Keratinocyte (primary cell): ENCODE results near the gene ANKRD60. TPM values are rescaled to one million over a fixed set of nuclear protein-coding genes. Genes with fewer than 3 reads are reported as not detected.

Source experiments
- DNase-seq: peaks from one replicate; pipeline ENCODE4 v3.0.0-alpha.2; 2011; ENCODE audit warnings: low read depth, missing footprints, low spot score
- FAIRE-seq: peaks from 2 replicates; lab custom pipeline; 2011; peaks lifted over from hg19 to GRCh38; lab: Jason Lieb, UNC
- H2AFZ ChIP-seq: 2 replicates; pipeline ENCODE4 v1.6.0; 2012; ENCODE audit warnings: low read length, control low read depth, inconsistent platforms; ENCODE audit not compliant: control insufficient read depth
- H3K27ac ChIP-seq: 2 replicates; pipeline ENCODE4 v1.5.1; 2011; ENCODE audit warnings: low read length; ENCODE audit not compliant: control insufficient read depth, insufficient read depth
- H3K27me3 ChIP-seq: 3 replicates; pipeline ENCODE4 v1.6.0; 2011; ENCODE audit warnings: low read length; ENCODE audit not compliant: control insufficient read depth, insufficient read depth; ENCODE audit errors: extremely low read depth
- H3K36me3 ChIP-seq, 2 experiments: 2 replicates in 1 of 2; 3 replicates in 1 of 2; pipeline ENCODE4 v1.5.1; 2011; ENCODE audit warnings: low read length in 2 of 2, mild to moderate bottlenecking in 1 of 2; ENCODE audit not compliant: control insufficient read depth in 2 of 2, insufficient read depth in 2 of 2; ENCODE audit errors: extremely low read depth in 1 of 2
- H3K4me1 ChIP-seq: 3 replicates; pipeline ENCODE4 v1.5.1; 2011; ENCODE audit warnings: low read length; ENCODE audit not compliant: control insufficient read depth, insufficient read depth; ENCODE audit errors: extremely low read depth
- H3K4me2 ChIP-seq: 3 replicates; pipeline ENCODE4 v1.6.0; 2011; ENCODE audit warnings: low read depth, low read length; ENCODE audit not compliant: control insufficient read depth, insufficient read depth; ENCODE audit errors: extremely low read depth
- H3K4me3 ChIP-seq, 3 experiments: fragments of 200-600 bp in 1 of 3; sonication (generic) in 1 of 3; 2 replicates in 2 of 3; 3 replicates in 1 of 3; pipeline ENCODE4 v1.5.1; 2011 to 2016; ENCODE audit warnings: low read length in 3 of 3, mild to moderate bottlenecking in 3 of 3, control low read depth in 2 of 3, inconsistent platforms in 1 of 3, low read depth in 1 of 3, mixed read lengths in 1 of 3, mixed run types in 1 of 3, moderate library complexity in 1 of 3; ENCODE audit not compliant: control insufficient read depth in 2 of 3, insufficient read depth in 2 of 3; ENCODE audit errors: extremely low read depth in 1 of 3
- H3K79me2 ChIP-seq: 2 replicates; pipeline ENCODE4 v1.6.0; 2012; ENCODE audit warnings: low read length; ENCODE audit not compliant: control insufficient read depth, insufficient read depth
- H3K9ac ChIP-seq: 3 replicates; pipeline ENCODE4 v1.6.0; 2011; ENCODE audit warnings: low read length; ENCODE audit not compliant: control insufficient read depth, insufficient read depth; ENCODE audit errors: extremely low read depth
- H3K9me1 ChIP-seq: 3 replicates; pipeline ENCODE4 v1.6.0; 2011; ENCODE audit warnings: low read length; ENCODE audit not compliant: control insufficient read depth, insufficient read depth; ENCODE audit errors: extremely low read depth
- H3K9me3 ChIP-seq: 2 replicates; pipeline ENCODE4 v1.5.1; 2012; ENCODE audit warnings: low read depth, low read length; ENCODE audit not compliant: control insufficient read depth
- H4K20me1 ChIP-seq: 3 replicates; pipeline ENCODE4 v1.6.0; 2011; ENCODE audit warnings: low read length; ENCODE audit not compliant: control insufficient read depth, insufficient read depth; ENCODE audit errors: extremely low read depth
- CTCF ChIP-seq, 3 experiments: IDR thresholded peaks in 1 of 3; conservative IDR thresholded peaks in 1 of 3; optimal IDR thresholded peaks in 1 of 3; 2 replicates in 2 of 3; 3 replicates in 1 of 3; pipeline versions ENCODE3 to v1.5.1; 2011; ENCODE audit warnings: low read length in 3 of 3, mild to moderate bottlenecking in 3 of 3, moderate library complexity in 2 of 3, control low read depth in 1 of 3, inconsistent platforms in 1 of 3; ENCODE audit not compliant: insufficient read depth in 2 of 3; ENCODE audit errors: extremely low read depth in 1 of 3
- EZH2 ChIP-seq: IDR thresholded peaks from one replicate; pipeline ENCODE4 v1.6.1; 2012; ENCODE audit warnings: inconsistent platforms, mild to moderate bottlenecking, low read length, moderate library complexity
- dilution Hi-C: fragments of 300-500 bp; cut with MboI; formaldehyde crosslinking; loops from one replicate; pipeline ENCODE4 v1.7.0; 2020; ENCODE audit warnings: low sequenced_read_pairs; ENCODE audit not compliant: extremely low pct_ligation_motif_present
- polyA plus RNA-seq, 5 experiments: library from polyadenylated mRNA; depleted of rRNA in 3 of 5; stranded (reverse) in 3 of 5; stranded (forward) in 1 of 5; unstranded in 1 of 5; fragments of >200 nt; gene quantifications; 1 replicate in 1 of 5; 2 replicates in 3 of 5; 3 replicates in 1 of 5; pipeline versions ENCODE4 v1.2.1 to v1.2.3, GENCODE V29; 2011 to 2012; ENCODE audit warnings: missing spikeins in 2 of 5, low read depth in 1 of 5, low replicate concordance in 1 of 5

Gene ANKRD60
- polyA plus RNA-seq, 1 donor (not counting 4 experiments of a cell fraction or from before 2014, with no cell fraction given), result not detected

GRCh38 chr20:58245181-58245891 lies 16.9 kb upstream of the ANKRD60 start:
- Histone ChIP-seq H2AFZ (no peak overlapping the region), H3K79me2 (no peaks in the 10 kb centered on the region), H3K9me3 (no peaks in the 10 kb centered on the region), H3K4me2 (no peak overlapping the region), H4K20me1 (no peaks in the 10 kb centered on the region), H3K4me1 (no peaks in the 10 kb centered on the region), H3K27me3 (no peaks in the 10 kb centered on the region), H3K9ac (no peak overlapping the region), H3K36me3 (peaks cover 22 to 34% of the 10 kb centered on the region in 2 experiments), H3K4me3 (no peak overlapping the region), H3K9me1 (no peaks in the 10 kb centered on the region), H3K27ac (no peak overlapping the region)
- dilution Hi-C loops, result no loop called here
- DNase-seq, result no peak
- TF ChIP-seq CTCF (optimal IDR thresholded peaks at IDR 0.05 in 1 of 3, IDR thresholded peaks at IDR 0.05 in 1 of 3, conservative IDR thresholded peaks at IDR 0.05 in 1 of 3; ENCODE audit: extremely low read depth in 1 of 3, insufficient read depth in 2 of 3, low read length in 3 of 3), result no peak
- TF ChIP-seq EZH2, result no peak
- FAIRE-seq, result no peak

GRCh38 chr20:58244517-58245030 lies 16.1 kb upstream of the ANKRD60 start:
- Histone ChIP-seq H3K4me1 (no peaks in the 10 kb centered on the region), H3K27ac (no peak overlapping the region), H3K9me3 (no peaks in the 10 kb centered on the region), H3K4me2 (no peak overlapping the region), H3K9ac (no peak overlapping the region), H4K20me1 (no peaks in the 10 kb centered on the region), H3K4me3 (no peak overlapping the region), H3K79me2 (no peaks in the 10 kb centered on the region), H3K27me3 (no peaks in the 10 kb centered on the region), H3K9me1 (no peaks in the 10 kb centered on the region), H3K36me3 (peaks cover 17 to 32% of the 10 kb centered on the region in 2 experiments), H2AFZ (no peak overlapping the region)
- DNase-seq, result no peak
- TF ChIP-seq CTCF (optimal IDR thresholded peaks at IDR 0.05 in 1 of 3, IDR thresholded peaks at IDR 0.05 in 1 of 3, conservative IDR thresholded peaks at IDR 0.05 in 1 of 3; ENCODE audit: extremely low read depth in 1 of 3, insufficient read depth in 2 of 3, low read length in 3 of 3), result no peak
- no peak for FAIRE-seq
- dilution Hi-C loops, result no loop called here
